Stimulated activated naive CD8-positive, alpha-beta T cell treated with anti-CD3 and anti-CD28 coated beads, Interleukin-15, Interleukin-2, amounts not matched to agents 100 ng/mL and 50 ng/mL, for 24 hours (primary cell): ENCODE measurements around the gene MYL7.

Experiments used
- H3K27ac Mint-ChIP-seq: one replicate; pipeline ENCODE4 v1.8.0; 2021; ENCODE audit warnings: mild to moderate bottlenecking, mixed read lengths
- H3K27me3 Mint-ChIP-seq: one replicate; pipeline ENCODE4 v1.8.0; 2021; ENCODE audit warnings: mixed read lengths
- H3K36me3 Mint-ChIP-seq: one replicate; pipeline ENCODE4 v1.8.0; 2021; ENCODE audit warnings: low read depth, mixed read lengths
- H3K4me1 Mint-ChIP-seq: one replicate; pipeline ENCODE4 v1.8.0; 2021; ENCODE audit warnings: low read depth, mixed read lengths
- H3K4me3 Mint-ChIP-seq: one replicate; pipeline ENCODE4 v1.8.0; 2021; ENCODE audit warnings: mild to moderate bottlenecking, mixed read lengths
- H3K9me3 Mint-ChIP-seq: one replicate; pipeline ENCODE4 v1.8.0; 2021; ENCODE audit warnings: mixed read lengths

MYL7 gene

GRCh38 chr7:44148961-44149536 lies 7.9 kb upstream of the MYL7 start:
- H3K9me3 Mint-ChIP-seq, result no peaks in the 10 kb centered on the region
- H3K36me3 Mint-ChIP-seq, result no peaks in the 10 kb centered on the region
- peaks cover 9% of the 10 kb centered on the region for H3K4me1 Mint-ChIP-seq
- peaks cover 6% of the 10 kb centered on the region for H3K27me3 Mint-ChIP-seq
- no peak overlapping the region for H3K27ac Mint-ChIP-seq
- H3K4me3 Mint-ChIP-seq, result no peak overlapping the region

GRCh38 chr7:44148166-44148565 lies 7.0 kb upstream of the MYL7 start:
- H3K36me3 Mint-ChIP-seq, result no peaks in the 10 kb centered on the region

GRCh38 chr7:44147026-44147991 lies 6.2 kb upstream of the MYL7 start:
- Mint-ChIP-seq H3K4me3 (no peak overlapping the region), H3K27me3 (peaks cover 6% of the 10 kb centered on the region), H3K27ac (no peak overlapping the region), H3K36me3 (no peaks in the 10 kb centered on the region), H3K9me3 (no peaks in the 10 kb centered on the region), H3K4me1 (peaks cover 9% of the 10 kb centered on the region)

More at GRCh38 chr7:44148166-44148565, 7.0 kb upstream of the MYL7 start:
- H3K27me3 Mint-ChIP-seq, result peaks cover 6% of the 10 kb centered on the region
- peaks cover 9% of the 10 kb centered on the region for H3K4me1 Mint-ChIP-seq
- no peak overlapping the region for H3K27ac Mint-ChIP-seq
- H3K4me3 Mint-ChIP-seq, result no peak overlapping the region
- H3K9me3 Mint-ChIP-seq, result no peaks in the 10 kb centered on the region

GRCh38 chr7:44145969-44146911 lies 5.1 kb upstream of the MYL7 start:
- H3K27ac Mint-ChIP-seq, result no peak overlapping the region
- H3K9me3 Mint-ChIP-seq, result no peaks in the 10 kb centered on the region
- peaks cover 9% of the 10 kb centered on the region for H3K4me1 Mint-ChIP-seq
- peaks cover 6% of the 10 kb centered on the region for H3K27me3 Mint-ChIP-seq
- no peak overlapping the region for H3K4me3 Mint-ChIP-seq
- no peaks in the 10 kb centered on the region for H3K36me3 Mint-ChIP-seq

DNA sequence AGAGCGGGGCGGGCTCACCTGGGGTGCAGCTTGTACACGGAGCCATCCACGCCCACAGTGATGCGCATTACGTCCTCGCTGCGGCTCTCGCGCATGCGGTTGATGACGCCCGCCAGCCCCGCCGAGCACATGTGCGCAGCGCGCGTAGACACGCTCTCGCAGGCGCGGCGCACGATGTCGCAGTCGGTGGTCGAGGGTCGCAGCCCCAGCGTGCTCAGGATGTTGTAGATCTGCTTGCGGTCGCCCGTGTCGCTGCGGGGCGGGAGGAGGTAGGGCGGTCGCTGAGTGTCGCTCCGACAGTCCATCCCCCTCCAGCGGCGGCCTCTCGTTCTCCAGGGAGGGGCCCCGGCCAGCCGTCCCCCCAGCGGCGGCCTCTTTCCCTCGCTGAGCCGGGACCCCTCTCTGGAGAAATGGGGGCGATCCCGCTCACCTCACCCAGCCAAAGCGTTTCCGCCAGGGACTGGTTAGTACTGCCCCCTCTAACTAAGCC lies 4.4 kb upstream of the MYL7 start:
- no peak overlapping the region for H3K27ac Mint-ChIP-seq
- no peaks in the 10 kb centered on the region for H3K9me3 Mint-ChIP-seq
- H3K4me3 Mint-ChIP-seq, result peak overlapping the region; percentile 69
- peaks cover 6% of the 10 kb centered on the region for H3K27me3 Mint-ChIP-seq
- no peaks in the 10 kb centered on the region for H3K36me3 Mint-ChIP-seq
- peaks cover 9% of the 10 kb centered on the region for H3K4me1 Mint-ChIP-seq

GRCh38 chr7:44144968-44145478 lies 3.9 kb upstream of the MYL7 start:
- Mint-ChIP-seq H3K27me3 (peaks cover 6% of the 10 kb centered on the region), H3K4me1 (peaks cover 9% of the 10 kb centered on the region), H3K36me3 (no peaks in the 10 kb centered on the region), H3K4me3 (peak overlapping the region; percentile 69), H3K27ac (no peak overlapping the region), H3K9me3 (no peaks in the 10 kb centered on the region)

DNA sequence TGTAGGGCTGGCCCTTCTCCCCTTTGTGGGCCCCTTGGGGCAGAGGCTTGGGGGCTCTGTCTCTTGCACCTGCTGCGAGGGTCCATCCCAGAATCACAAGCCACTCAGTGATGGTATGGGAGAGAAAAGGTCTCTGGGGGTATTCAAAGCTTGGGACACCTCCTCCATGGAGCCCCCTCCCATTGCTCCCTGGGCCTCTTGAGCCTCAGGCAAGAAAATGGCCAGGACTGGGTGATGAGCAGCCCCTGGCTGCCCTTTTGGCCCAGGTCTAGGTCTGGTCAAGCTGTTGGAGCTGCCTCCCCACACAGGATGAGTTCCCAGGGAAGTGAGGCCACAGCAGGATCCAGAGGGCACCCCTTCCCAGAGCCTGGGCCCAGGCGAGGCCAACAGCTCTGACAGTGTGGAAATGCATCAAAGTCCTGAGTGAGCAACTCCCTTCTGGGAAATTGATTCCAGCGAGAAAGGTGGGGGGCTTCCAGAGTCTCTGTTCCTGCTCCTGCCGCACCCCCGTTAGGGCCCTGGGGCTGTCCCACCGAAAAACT lies 3.4 kb upstream of the MYL7 start:
- H3K36me3 Mint-ChIP-seq, result no peaks in the 10 kb centered on the region

DNA sequence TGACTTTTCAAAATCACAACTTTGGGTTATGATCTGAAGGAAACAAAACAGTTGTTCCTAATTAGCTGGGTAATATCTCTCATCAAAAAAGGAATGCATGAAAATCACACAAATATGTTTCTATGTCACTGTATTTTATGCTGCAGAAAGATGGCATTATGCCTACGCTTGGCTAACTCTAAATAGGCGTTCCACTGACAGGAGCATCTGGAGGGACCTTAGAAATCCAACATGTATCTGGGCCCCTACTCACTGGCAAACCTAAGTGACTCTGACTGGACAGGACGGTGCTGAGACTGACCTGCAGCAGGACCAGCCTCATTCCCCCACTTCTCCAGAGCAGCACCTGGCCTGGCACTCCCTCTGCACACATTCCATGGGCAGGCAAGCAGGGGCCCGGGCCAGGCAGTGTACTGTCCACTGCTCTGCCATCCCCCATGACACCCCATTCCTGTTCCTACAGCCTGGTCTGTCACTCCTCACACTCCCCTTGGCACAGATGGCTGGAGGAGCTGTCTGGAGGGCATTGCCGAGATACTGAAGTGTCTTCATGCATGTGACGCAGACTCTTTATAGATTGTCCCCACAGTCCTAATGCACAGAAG lies 2.6 kb upstream of the MYL7 start:
- Mint-ChIP-seq H3K27me3 (peaks cover 6% of the 10 kb centered on the region), H3K9me3 (no peaks in the 10 kb centered on the region), H3K4me1 (peaks cover 9% of the 10 kb centered on the region), H3K36me3 (no peaks in the 10 kb centered on the region), H3K4me3 (no peak overlapping the region), H3K27ac (no peak overlapping the region)

More for the DNA sequence above, 3.4 kb upstream of the MYL7 start:
- peaks cover 6% of the 10 kb centered on the region for H3K27me3 Mint-ChIP-seq
- H3K4me1 Mint-ChIP-seq, result peaks cover 9% of the 10 kb centered on the region
- no peak overlapping the region for H3K27ac Mint-ChIP-seq
- H3K9me3 Mint-ChIP-seq, result no peaks in the 10 kb centered on the region
- no peak overlapping the region for H3K4me3 Mint-ChIP-seq

DNA sequence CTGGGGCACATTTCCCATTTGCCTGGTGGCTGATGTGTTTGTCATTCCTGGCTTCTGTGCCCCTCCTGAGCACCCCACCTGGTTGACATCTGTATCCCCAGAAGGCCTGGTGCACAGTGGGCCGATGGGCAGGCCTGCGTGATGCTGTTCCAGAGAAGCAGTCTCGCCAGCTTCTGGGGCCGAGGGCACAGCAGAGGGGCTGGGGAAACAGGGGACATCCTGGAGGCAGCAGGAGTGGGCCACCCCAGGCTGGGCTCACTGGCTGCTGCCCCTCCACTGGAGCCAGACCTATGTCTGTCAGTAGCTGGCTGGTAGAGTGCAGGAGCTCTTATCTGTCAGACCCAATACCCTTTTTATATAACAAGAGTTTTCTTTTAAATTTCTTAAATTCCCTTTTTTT lies 896 bp upstream of the MYL7 start:
- H3K4me1 Mint-ChIP-seq, result peaks cover 9% of the 10 kb centered on the region
- H3K27ac Mint-ChIP-seq, result no peak overlapping the region
- peaks cover 6% of the 10 kb centered on the region for H3K27me3 Mint-ChIP-seq
- no peak overlapping the region for H3K4me3 Mint-ChIP-seq
- no peaks in the 10 kb centered on the region for H3K36me3 Mint-ChIP-seq
- H3K9me3 Mint-ChIP-seq, result no peaks in the 10 kb centered on the region

GRCh38 chr7:44140341-44140740 lies 791 bp downstream of the MYL7 start:
- no peaks in the 10 kb centered on the region for H3K36me3 Mint-ChIP-seq
- H3K27me3 Mint-ChIP-seq, result peaks cover 4% of the 10 kb centered on the region
- H3K4me3 Mint-ChIP-seq, result no peak overlapping the region
- H3K27ac Mint-ChIP-seq, result no peak overlapping the region
- H3K9me3 Mint-ChIP-seq, result no peaks in the 10 kb centered on the region
- H3K4me1 Mint-ChIP-seq, result peaks cover 4% of the 10 kb centered on the region

DNA sequence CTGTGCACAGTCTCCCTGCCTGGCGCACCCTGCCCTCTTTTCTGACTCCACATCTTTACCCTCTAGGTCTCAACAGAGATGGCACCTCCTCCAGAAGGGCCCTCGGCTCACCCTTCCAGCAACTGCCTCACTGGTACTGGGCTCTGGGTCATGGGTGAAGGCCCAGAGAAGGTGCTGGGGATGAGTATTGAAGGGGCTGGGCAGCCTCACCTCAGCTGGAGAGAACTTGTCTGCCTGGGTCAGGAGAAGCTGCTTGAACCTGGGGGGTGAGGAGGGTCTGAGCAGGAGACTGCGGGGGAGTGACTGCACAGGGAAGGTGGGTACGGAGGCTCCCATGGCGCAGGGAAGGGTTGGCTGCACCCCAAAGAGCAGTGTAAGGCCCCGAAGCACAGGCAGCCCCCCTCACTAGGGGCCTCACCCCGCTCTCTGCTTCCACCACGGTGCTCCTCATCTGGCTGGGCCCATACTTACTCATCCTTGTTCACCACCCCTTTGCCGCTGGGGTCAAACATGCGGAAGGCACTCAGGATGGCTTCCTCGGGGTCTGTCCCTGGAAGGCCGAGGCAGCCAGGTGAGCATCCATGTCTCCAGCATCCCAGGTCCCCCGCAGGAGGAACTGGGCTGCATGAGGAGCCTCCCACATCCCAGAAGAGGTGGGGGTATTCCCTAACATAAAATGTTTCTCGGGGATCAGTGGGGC lies 1.7 kb downstream of the MYL7 start:
- no peak overlapping the region for H3K27ac Mint-ChIP-seq
- no peaks in the 10 kb centered on the region for H3K27me3 Mint-ChIP-seq
- no peaks in the 10 kb centered on the region for H3K4me1 Mint-ChIP-seq
- no peak overlapping the region for H3K4me3 Mint-ChIP-seq
- no peaks in the 10 kb centered on the region for H3K9me3 Mint-ChIP-seq
- no peaks in the 10 kb centered on the region for H3K36me3 Mint-ChIP-seq

DNA sequence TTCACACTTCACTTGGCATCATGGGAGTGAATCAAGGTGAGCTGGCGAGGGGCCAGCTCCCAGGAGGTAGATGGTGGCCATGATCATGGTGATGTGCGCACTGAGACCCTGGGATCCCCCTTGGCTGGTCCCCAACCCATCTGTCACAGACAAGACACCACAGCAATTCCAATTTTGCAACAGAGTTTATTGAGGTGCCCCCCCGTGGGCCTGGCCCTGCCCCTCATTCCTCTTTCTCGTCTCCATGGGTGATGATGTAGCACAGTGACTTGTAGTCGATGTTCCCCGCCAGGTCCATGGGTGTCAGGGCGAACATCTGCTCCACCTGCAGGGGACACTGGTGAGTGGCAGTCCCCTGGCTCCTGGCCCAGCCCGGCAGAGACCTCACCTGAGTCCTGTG lies 2.4 kb downstream of the MYL7 start:
- Mint-ChIP-seq H3K4me1 (no peaks in the 10 kb centered on the region), H3K27me3 (no peaks in the 10 kb centered on the region), H3K27ac (no peak overlapping the region), H3K9me3 (no peaks in the 10 kb centered on the region), H3K36me3 (no peaks in the 10 kb centered on the region), H3K4me3 (no peak overlapping the region)

- Mint-ChIP-seq H3K9me3 (no peaks in the 10 kb centered on the region), H3K4me3 (no peak overlapping the region), H3K4me1 (no peaks in the 10 kb centered on the region), H3K27me3 (no peaks in the 10 kb centered on the region), H3K36me3 (no peaks in the 10 kb centered on the region), H3K27ac (no peak overlapping the region)
These were observed 4.4 kb downstream of the MYL7 start for GRCh38 chr7:44136731-44137130.
